KMS-11 (cell line): ENCODE results near the gene BLACAT1.

Experiments
- H2AFZ ChIP-seq: fragments of 200-600 bp; sonication (generic); 2 replicates; pipeline ENCODE4 v1.6.1; 2016; ENCODE audit warnings: antibody characterized with exemption, mixed run types, low read depth
- H3K27ac ChIP-seq: fragments of 200-600 bp; sonication (generic); 2 replicates; pipeline ENCODE4 v1.6.1; 2016; ENCODE audit warnings: mild to moderate bottlenecking, mixed run types
- H3K27me3 ChIP-seq: fragments of 200-600 bp; sonication (generic); 2 replicates; pipeline ENCODE4 v1.6.1; 2017; ENCODE audit warnings: mild to moderate bottlenecking, low read depth, mixed run types, moderate library complexity; ENCODE audit not compliant: insufficient read depth
- H3K36me3 ChIP-seq: fragments of 200-600 bp; sonication (generic); 2 replicates; pipeline ENCODE4 v1.6.1; 2017; ENCODE audit warnings: mild to moderate bottlenecking, mixed run types; ENCODE audit not compliant: insufficient read depth
- H3K4me1 ChIP-seq: fragments of 200-600 bp; sonication (generic); 2 replicates; pipeline ENCODE4 v1.6.1; 2016; ENCODE audit warnings: mild to moderate bottlenecking, low read depth, mixed run types; ENCODE audit not compliant: poor library complexity, severe bottlenecking
- H3K4me2 ChIP-seq: fragments of 200-600 bp; sonication (generic); 2 replicates; pipeline ENCODE4 v1.7.0; 2016; ENCODE audit warnings: mild to moderate bottlenecking, mixed run types
- H3K4me3 ChIP-seq: fragments of 200-600 bp; sonication (generic); IDR thresholded peaks from 2 replicates; pipeline ENCODE4 v1.6.1; 2017; ENCODE audit warnings: low read depth, low read length, mixed read lengths; ENCODE audit not compliant: insufficient read depth
- H3K79me2 ChIP-seq: fragments of 200-600 bp; sonication (generic); 2 replicates; pipeline ENCODE4 v1.6.1; 2016; ENCODE audit warnings: low read depth, mixed run types; ENCODE audit not compliant: insufficient read depth
- H3K9ac ChIP-seq: fragments of 200-600 bp; sonication (generic); 2 replicates; pipeline ENCODE4 v1.6.1; 2016; ENCODE audit warnings: mild to moderate bottlenecking, mixed run types
- H4K20me1 ChIP-seq: fragments of 200-600 bp; sonication (generic); 2 replicates; pipeline ENCODE4 v1.6.1; 2016; ENCODE audit warnings: mild to moderate bottlenecking, mixed run types; ENCODE audit not compliant: insufficient read depth
- CTCF ChIP-seq: fragments of 200-600 bp; sonication (generic); conservative IDR thresholded peaks from 2 replicates; pipeline ENCODE4 v1.6.1; 2017; ENCODE audit warnings: low read depth, mild to moderate bottlenecking, antibody characterized with exemption, low read length, moderate library complexity, mixed read lengths

The BLACAT1 gene

GRCh38 chr1:205502111-205502810 lies 46.4 kb upstream of the BLACAT1 start:
- Histone ChIP-seq H3K4me2 (no peak overlapping the region), H3K27ac (no peak overlapping the region), H3K9ac (no peak overlapping the region), H2AFZ (no peak overlapping the region), H3K4me1 (peaks cover 12% of the 10 kb centered on the region), H3K36me3 (no peaks in the 10 kb centered on the region), H3K79me2 (peaks cover 8% of the 10 kb centered on the region; the same call in 1 of the 2 replicates), H3K4me3 (no peak overlapping the region), H4K20me1 (no peaks in the 10 kb centered on the region), H3K27me3 (no peaks in the 10 kb centered on the region)
- no peak for TF ChIP-seq CTCF

GRCh38 chr1:205500240-205501233 lies 44.7 kb upstream of the BLACAT1 start:
- Histone ChIP-seq H3K79me2 (peaks cover 3% of the 10 kb centered on the region; the same call in 1 of the 2 replicates), H3K27me3 (no peaks in the 10 kb centered on the region), H3K4me2 (no peak overlapping the region), H3K27ac (no peak overlapping the region), H3K4me1 (peaks cover 7% of the 10 kb centered on the region), H4K20me1 (no peaks in the 10 kb centered on the region), H3K4me3 (no peak overlapping the region), H3K36me3 (no peaks in the 10 kb centered on the region), H2AFZ (no peak overlapping the region), H3K9ac (no peak overlapping the region)
- TF ChIP-seq CTCF, result no peak

- no peak for TF ChIP-seq CTCF
- H3K4me1 ChIP-seq, result peaks cover 6% of the 10 kb centered on the region
- H3K4me2 ChIP-seq, result no peak overlapping the region
- no peak overlapping the region for H3K4me3 ChIP-seq
- no peaks in the 10 kb centered on the region for H4K20me1 ChIP-seq
- no peak overlapping the region for H3K27ac ChIP-seq
- H3K27me3 ChIP-seq, result no peaks in the 10 kb centered on the region
- H3K79me2 ChIP-seq, result no peaks in the 10 kb centered on the region
- H3K36me3 ChIP-seq, result no peaks in the 10 kb centered on the region
- no peak overlapping the region for H2AFZ ChIP-seq
- no peak overlapping the region for H3K9ac ChIP-seq
Measured at GRCh38 chr1:205499789-205500188, 43.9 kb upstream of the BLACAT1 start.

- H3K4me2 ChIP-seq, result no peak overlapping the region
- H3K27ac ChIP-seq, result no peak overlapping the region
- H3K4me1 ChIP-seq, result peaks cover 9% of the 10 kb centered on the region
- H3K79me2 ChIP-seq, result no peaks in the 10 kb centered on the region
- H2AFZ ChIP-seq, result no peak overlapping the region
- no peaks in the 10 kb centered on the region; the same call in 1 of the 2 replicates for H3K27me3 ChIP-seq
- TF ChIP-seq CTCF, result no peak
- H3K36me3 ChIP-seq, result no peaks in the 10 kb centered on the region
- H3K4me3 ChIP-seq, result no peak overlapping the region
- H3K9ac ChIP-seq, result no peak overlapping the region
- H4K20me1 ChIP-seq, result no peaks in the 10 kb centered on the region
Measured at GRCh38 chr1:205497351-205497750, 41.5 kb upstream of the BLACAT1 start.
